SU-DHL-6 (cell line): ENCODE data around the gene CALHM3.

Source experiments
- H2AFZ ChIP-seq: fragments of 200-600 bp; sonication (generic); 2 replicates; pipeline ENCODE4 v1.6.1; 2014; ENCODE audit warnings: low read depth, mild to moderate bottlenecking, moderate library complexity, mixed read lengths, antibody characterized with exemption, low read length; ENCODE audit not compliant: severe bottlenecking
- H3F3A ChIP-seq: fragments of 200-600 bp; shearing (Covaris generic); 2 replicates; pipeline ENCODE4 v1.6.0; 2016; ENCODE audit warnings: antibody characterized with exemption, mild to moderate bottlenecking; ENCODE audit not compliant: insufficient read depth
- H3K27ac ChIP-seq: fragments of 200-600 bp; sonication (generic); 2 replicates; pipeline ENCODE4 v1.5.1; 2016; ENCODE audit warnings: low read depth, mild to moderate bottlenecking, low read length, moderate library complexity, mixed read lengths
- H3K27me3 ChIP-seq: fragments of 200-600 bp; sonication (generic), shearing (Covaris generic); 2 replicates; pipeline ENCODE4 v1.6.0; 2014; ENCODE audit warnings: mild to moderate bottlenecking, low read length
- H3K36me3 ChIP-seq: fragments of 200-600 bp; sonication (generic); 2 replicates; pipeline ENCODE4 v1.6.1; 2014; ENCODE audit warnings: mild to moderate bottlenecking, low read length, mixed read lengths
- H3K4me2 ChIP-seq: fragments of 300-600, 200-600 bp; shearing (Covaris generic), sonication (generic); 2 replicates; pipeline ENCODE4 v1.6.0; 2014; ENCODE audit warnings: low read length, low read depth, mild to moderate bottlenecking; ENCODE audit not compliant: poor library complexity, severe bottlenecking
- H3K4me3 ChIP-seq: fragments of 200-600 bp; sonication (generic); 2 replicates; pipeline ENCODE4 v1.5.1; 2014; ENCODE audit warnings: antibody characterized with exemption, low read length, mild to moderate bottlenecking, mixed read lengths; ENCODE audit not compliant: insufficient read depth, poor library complexity, severe bottlenecking
- H3K79me2 ChIP-seq: fragments of 200-600 bp; sonication (generic); 2 replicates; pipeline ENCODE4 v1.6.1; 2014; ENCODE audit warnings: mild to moderate bottlenecking, low read length, moderate library complexity; ENCODE audit not compliant: insufficient read depth
- H3K9ac ChIP-seq: fragments of 200-600 bp; sonication (generic); 2 replicates; pipeline ENCODE4 v1.7.0; 2014; ENCODE audit warnings: mild to moderate bottlenecking, low read length
- H3K9me2 ChIP-seq: fragments of 200-600 bp; sonication (generic); replicated peaks from 2 replicates; pipeline ENCODE4 v1.6.1; 2014; ENCODE audit warnings: low read length; ENCODE audit not compliant: insufficient read depth
- H3K9me3 ChIP-seq: fragments of 200-600 bp; sonication (generic); 2 replicates; pipeline ENCODE4 v1.6.1; 2014; ENCODE audit warnings: low read length, mixed read lengths; ENCODE audit not compliant: insufficient read depth
- H4K20me1 ChIP-seq: fragments of 200-600 bp; sonication (generic); 2 replicates; pipeline ENCODE4 v1.6.1; 2014; ENCODE audit warnings: low read depth, mild to moderate bottlenecking, antibody characterized with exemption, low read length, moderate library complexity, mixed read lengths
- EZH2phosphoT487 ChIP-seq: fragments of 200-600 bp; sonication (generic), shearing (Covaris generic); conservative IDR thresholded peaks from 2 replicates; pipeline ENCODE4 v1.6.1; 2018; ENCODE audit warnings: mild to moderate bottlenecking, antibody characterized with exemption, low read length, moderate library complexity, mixed read lengths
- TF ChIP-seq, protein P1 (sequence below): fragments of 200-600 bp; sonication (generic); IDR thresholded peaks from one replicate; pipeline ENCODE4 v1.5.1; 2017; ENCODE audit warnings: antibody characterized with exemption, mild to moderate bottlenecking, low read length, moderate library complexity; ENCODE audit not compliant: insufficient read depth, poor library complexity, severe bottlenecking

CALHM3 gene

GRCh38 chr10:103441611-103442010 is 37.4 kb downstream of the CALHM3 start:
- H3K9ac ChIP-seq = no peak overlapping the region
- H2AFZ ChIP-seq = no peak overlapping the region
- no peaks in the 10 kb centered on the region for H3K9me3 ChIP-seq
- no peaks in the 10 kb centered on the region for H3F3A ChIP-seq
- H3K4me2 ChIP-seq = no peak overlapping the region
- no peaks in the 10 kb centered on the region for H3K79me2 ChIP-seq
- no peak overlapping the region for H3K4me3 ChIP-seq
- no peak for TF ChIP-seq EZH2phosphoT487
- TF ChIP-seq, protein P1, sequence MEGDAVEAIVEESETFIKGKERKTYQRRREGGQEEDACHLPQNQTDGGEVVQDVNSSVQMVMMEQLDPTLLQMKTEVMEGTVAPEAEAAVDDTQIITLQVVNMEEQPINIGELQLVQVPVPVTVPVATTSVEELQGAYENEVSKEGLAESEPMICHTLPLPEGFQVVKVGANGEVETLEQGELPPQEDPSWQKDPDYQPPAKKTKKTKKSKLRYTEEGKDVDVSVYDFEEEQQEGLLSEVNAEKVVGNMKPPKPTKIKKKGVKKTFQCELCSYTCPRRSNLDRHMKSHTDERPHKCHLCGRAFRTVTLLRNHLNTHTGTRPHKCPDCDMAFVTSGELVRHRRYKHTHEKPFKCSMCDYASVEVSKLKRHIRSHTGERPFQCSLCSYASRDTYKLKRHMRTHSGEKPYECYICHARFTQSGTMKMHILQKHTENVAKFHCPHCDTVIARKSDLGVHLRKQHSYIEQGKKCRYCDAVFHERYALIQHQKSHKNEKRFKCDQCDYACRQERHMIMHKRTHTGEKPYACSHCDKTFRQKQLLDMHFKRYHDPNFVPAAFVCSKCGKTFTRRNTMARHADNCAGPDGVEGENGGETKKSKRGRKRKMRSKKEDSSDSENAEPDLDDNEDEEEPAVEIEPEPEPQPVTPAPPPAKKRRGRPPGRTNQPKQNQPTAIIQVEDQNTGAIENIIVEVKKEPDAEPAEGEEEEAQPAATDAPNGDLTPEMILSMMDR = no peak
- H3K9me2 ChIP-seq = no peaks in the 10 kb centered on the region
- H4K20me1 ChIP-seq = no peaks in the 10 kb centered on the region
- H3K27ac ChIP-seq = no peak overlapping the region
- H3K27me3 ChIP-seq = no peaks in the 10 kb centered on the region
- peaks cover 8% of the 10 kb centered on the region; the same call in 1 of the 2 replicates for H3K36me3 ChIP-seq

GRCh38 chr10:103441206-103441605 is 37.8 kb downstream of the CALHM3 start:
- Histone ChIP-seq H3K36me3 (peaks cover 10% of the 10 kb centered on the region; the same call in 1 of the 2 replicates), H3K27me3 (no peaks in the 10 kb centered on the region), H3K9me2 (no peaks in the 10 kb centered on the region), H3K27ac (no peak overlapping the region), H4K20me1 (no peaks in the 10 kb centered on the region), H3K9me3 (no peaks in the 10 kb centered on the region), H3F3A (no peaks in the 10 kb centered on the region), H3K4me2 (no peak overlapping the region), H3K9ac (no peak overlapping the region), H3K4me3 (no peak overlapping the region), H2AFZ (no peak overlapping the region), H3K79me2 (no peaks in the 10 kb centered on the region)
- TF ChIP-seq, protein P1 = no peak
- TF ChIP-seq EZH2phosphoT487 = no peak

DNA sequence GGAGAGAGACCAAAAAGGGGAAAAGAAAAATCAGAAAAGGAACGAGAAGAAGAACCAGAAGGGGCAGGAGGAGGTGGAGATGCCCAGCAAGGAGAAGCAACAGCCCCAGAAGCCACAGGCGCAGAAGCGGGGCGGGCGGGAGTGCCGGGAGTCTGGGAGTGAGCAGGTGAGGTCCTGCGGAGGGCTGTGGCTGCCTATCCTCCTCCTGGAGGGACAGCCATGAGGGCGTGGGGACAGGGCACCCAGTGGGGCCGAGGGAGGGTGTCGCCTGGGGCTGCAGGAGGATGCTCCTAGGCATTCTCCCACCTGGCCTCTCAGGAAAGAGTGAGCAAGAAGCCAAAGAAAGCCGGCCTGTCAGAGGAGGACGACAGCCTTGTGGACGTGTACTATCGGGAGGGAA is 38.6 kb downstream of the CALHM3 start:
- Histone ChIP-seq H3K79me2 (no peaks in the 10 kb centered on the region), H3K36me3 (peaks cover 10% of the 10 kb centered on the region; the same call in 1 of the 2 replicates), H3F3A (no peaks in the 10 kb centered on the region), H3K9me2 (no peaks in the 10 kb centered on the region), H4K20me1 (no peaks in the 10 kb centered on the region), H3K27me3 (no peaks in the 10 kb centered on the region), H3K4me3 (no peak overlapping the region), H3K9me3 (no peaks in the 10 kb centered on the region), H3K9ac (no peak overlapping the region), H3K4me2 (no peak overlapping the region), H3K27ac (no peak overlapping the region), H2AFZ (no peak overlapping the region)
- TF ChIP-seq, protein P1 = no peak
- no peak for TF ChIP-seq EZH2phosphoT487
